Measurements from ENCODE around the gene EEF1AKMT1.

- TF ChIP-seq, protein P1, sequence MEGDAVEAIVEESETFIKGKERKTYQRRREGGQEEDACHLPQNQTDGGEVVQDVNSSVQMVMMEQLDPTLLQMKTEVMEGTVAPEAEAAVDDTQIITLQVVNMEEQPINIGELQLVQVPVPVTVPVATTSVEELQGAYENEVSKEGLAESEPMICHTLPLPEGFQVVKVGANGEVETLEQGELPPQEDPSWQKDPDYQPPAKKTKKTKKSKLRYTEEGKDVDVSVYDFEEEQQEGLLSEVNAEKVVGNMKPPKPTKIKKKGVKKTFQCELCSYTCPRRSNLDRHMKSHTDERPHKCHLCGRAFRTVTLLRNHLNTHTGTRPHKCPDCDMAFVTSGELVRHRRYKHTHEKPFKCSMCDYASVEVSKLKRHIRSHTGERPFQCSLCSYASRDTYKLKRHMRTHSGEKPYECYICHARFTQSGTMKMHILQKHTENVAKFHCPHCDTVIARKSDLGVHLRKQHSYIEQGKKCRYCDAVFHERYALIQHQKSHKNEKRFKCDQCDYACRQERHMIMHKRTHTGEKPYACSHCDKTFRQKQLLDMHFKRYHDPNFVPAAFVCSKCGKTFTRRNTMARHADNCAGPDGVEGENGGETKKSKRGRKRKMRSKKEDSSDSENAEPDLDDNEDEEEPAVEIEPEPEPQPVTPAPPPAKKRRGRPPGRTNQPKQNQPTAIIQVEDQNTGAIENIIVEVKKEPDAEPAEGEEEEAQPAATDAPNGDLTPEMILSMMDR (conservative IDR thresholded peaks at IDR 0.05), result no peak
- no peak for TF ChIP-seq ZFX (IDR thresholded peaks at IDR 0.05)
These were observed 1.2 kb downstream of the EEF1AKMT1 start for GRCh38 chr13:20772401-20773131.
